ENCODE measurements around the gene PAK1.

PAK1 gene

DNA sequence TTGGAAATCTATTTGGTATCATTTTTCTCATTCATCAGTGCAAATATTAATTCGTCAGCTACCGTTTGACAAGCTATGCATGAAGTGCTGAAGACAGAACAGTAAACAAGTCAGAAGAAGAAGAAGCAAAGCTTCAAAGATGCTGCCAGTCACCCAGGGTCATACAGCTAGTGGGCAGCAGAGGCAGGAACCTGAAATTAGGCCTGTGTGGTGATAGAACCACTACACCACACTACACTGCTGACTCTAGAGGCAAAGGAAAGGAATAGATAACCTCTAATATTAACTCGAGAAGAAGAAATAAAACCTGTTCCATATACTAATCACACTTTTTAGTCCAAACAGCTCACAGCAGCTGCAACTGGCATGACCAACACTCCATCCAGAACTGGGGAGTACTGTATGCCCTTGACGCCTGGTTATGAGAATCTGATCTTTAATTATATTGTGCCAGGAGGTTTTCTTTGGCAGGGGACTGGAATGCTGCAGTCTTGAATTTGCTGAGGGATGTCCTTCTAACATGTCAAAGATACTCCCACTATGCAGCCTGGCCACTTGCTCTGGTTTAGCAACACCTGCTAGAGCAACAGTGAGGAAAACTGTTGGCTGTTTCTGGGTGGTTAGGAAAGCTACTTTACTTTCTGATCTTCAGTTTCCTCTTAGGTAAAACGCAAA, 73.0 kb downstream of the PAK1 start:
- Mint-ChIP-seq H3K27ac (peak overlapping the region; percentile 70), H3K4me1 (peaks cover 40% of the 10 kb centered on the region), H3K27me3 (ENCODE audit: low read depth, poor library complexity) (peaks cover 3% of the 10 kb centered on the region), H3K4me3 (no peak overlapping the region), H3K36me3 (ENCODE audit: low read depth) (peaks cover 8% of the 10 kb centered on the region), H3K9me3 (no peaks in the 10 kb centered on the region)
- TF ChIP-seq CTCF (IDR thresholded peaks at IDR 0.05), result no peak
- no peak for DNase-seq

GRCh38 chr11:77400271-77400670, 73.6 kb downstream of the PAK1 start:
- Mint-ChIP-seq H3K9me3 (no peaks in the 10 kb centered on the region), H3K27me3 (ENCODE audit: low read depth, poor library complexity) (peaks cover 3% of the 10 kb centered on the region), H3K27ac (peak overlapping the region; percentile 53), H3K4me1 (peaks cover 40% of the 10 kb centered on the region), H3K36me3 (ENCODE audit: low read depth) (peaks cover 8% of the 10 kb centered on the region), H3K4me3 (no peak overlapping the region)
- DNase-seq, result no peak
- TF ChIP-seq CTCF (IDR thresholded peaks at IDR 0.05), result no peak

DNA sequence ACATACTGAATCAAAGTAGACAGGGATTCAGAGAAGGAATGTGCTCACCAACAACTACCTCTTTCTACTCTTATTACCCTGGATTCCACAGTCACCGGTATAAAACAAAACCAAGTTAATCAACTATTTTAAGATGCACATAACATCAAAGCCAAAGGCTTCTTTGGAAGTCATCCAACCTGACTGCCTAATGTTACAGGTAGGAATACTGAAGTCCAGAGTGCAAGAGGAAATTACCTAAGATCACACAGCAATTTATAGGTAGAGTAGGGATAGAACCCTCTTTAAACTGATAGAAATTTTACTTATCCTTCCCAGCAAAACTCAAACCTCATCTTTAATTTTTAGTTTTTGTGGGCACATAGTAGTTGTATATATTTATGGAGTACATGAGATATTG, 76.3 kb downstream of the PAK1 start:
- no peak for TF ChIP-seq CTCF (IDR thresholded peaks at IDR 0.05)
- DNase-seq, result no peak
- H3K4me1 Mint-ChIP-seq, result peaks cover 27% of the 10 kb centered on the region
- H3K27ac Mint-ChIP-seq, result no peak overlapping the region
- H3K36me3 Mint-ChIP-seq (ENCODE audit: low read depth), result peaks cover 8% of the 10 kb centered on the region
- H3K9me3 Mint-ChIP-seq, result no peaks in the 10 kb centered on the region
- H3K27me3 Mint-ChIP-seq (ENCODE audit: low read depth, poor library complexity), result no peaks in the 10 kb centered on the region
- H3K4me3 Mint-ChIP-seq, result no peak overlapping the region

DNA sequence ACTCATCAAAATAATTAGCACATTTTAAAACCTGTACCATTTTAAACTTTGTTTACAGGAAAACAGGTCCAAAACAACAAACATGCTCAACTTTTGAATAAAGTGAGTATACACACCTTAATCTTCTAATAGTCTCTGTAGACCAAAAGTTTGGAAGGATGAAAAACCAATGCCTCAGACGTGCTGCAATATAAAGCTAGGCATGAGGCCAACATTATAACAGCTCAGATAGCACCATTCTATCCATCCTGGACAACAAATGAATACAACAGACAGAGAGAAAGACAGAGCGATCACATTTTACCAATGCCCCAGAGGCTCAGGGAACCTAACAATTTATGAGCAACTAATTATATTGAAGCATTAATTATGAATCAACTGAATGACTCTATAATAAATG, 77.0 kb downstream of the PAK1 start:
- no peaks in the 10 kb centered on the region for H3K9me3 Mint-ChIP-seq
- DNase-seq, result no peak
- no peak for TF ChIP-seq CTCF (IDR thresholded peaks at IDR 0.05)
- H3K27ac Mint-ChIP-seq, result no peak overlapping the region
- peaks cover 20% of the 10 kb centered on the region for H3K4me1 Mint-ChIP-seq
- H3K4me3 Mint-ChIP-seq, result no peak overlapping the region
- no peaks in the 10 kb centered on the region for H3K27me3 Mint-ChIP-seq (ENCODE audit: low read depth, poor library complexity)
- peaks cover 12% of the 10 kb centered on the region for H3K36me3 Mint-ChIP-seq (ENCODE audit: low read depth)

- Mint-ChIP-seq H3K9me3 (no peaks in the 10 kb centered on the region), H3K27me3 (ENCODE audit: low read depth, poor library complexity) (no peaks in the 10 kb centered on the region), H3K27ac (no peak overlapping the region), H3K4me3 (no peak overlapping the region), H3K4me1 (peaks cover 14% of the 10 kb centered on the region), H3K36me3 (ENCODE audit: low read depth) (peaks cover 18% of the 10 kb centered on the region)
- no peak for DNase-seq
- TF ChIP-seq CTCF (IDR thresholded peaks at IDR 0.05), result no peak
Observed at GRCh38 chr11:77396305-77396704, 77.6 kb downstream of the PAK1 start.

DNA sequence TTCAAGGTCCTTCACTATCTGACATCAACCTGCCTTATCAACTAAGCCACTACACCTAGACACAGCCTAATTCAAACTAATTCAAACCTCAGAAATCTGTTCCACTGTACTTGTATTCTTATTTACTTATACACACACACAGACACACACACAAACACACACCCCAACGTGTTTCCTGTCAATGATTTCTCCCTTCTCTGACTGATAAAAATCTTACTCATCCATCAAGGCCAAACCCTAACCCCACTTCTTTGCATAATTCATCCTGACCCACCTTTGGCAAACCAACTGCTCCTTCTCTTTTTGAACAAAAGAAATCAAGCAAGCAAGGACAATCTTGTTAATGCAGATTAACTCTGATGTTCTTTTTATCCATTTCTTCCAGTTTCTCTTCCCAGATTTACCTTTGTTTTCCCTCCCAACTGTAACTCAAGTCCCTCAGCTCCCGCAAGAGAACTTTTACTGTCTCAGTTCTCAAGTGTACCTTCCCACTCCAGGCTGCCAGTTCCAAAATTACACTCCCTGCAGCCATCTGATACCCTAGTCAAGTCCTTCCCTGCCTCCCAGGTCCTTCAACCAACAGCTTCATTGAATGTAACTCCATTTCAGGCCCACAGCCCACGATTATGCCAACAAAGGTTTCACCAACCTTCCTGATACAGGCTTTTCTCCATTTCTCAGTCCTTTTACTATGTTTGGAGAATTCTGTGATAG, 78.3 kb downstream of the PAK1 start:
- Mint-ChIP-seq H3K27ac (no peak overlapping the region), H3K4me3 (no peak overlapping the region), H3K36me3 (ENCODE audit: low read depth) (peaks cover 24% of the 10 kb centered on the region), H3K9me3 (no peaks in the 10 kb centered on the region), H3K4me1 (peaks cover 7% of the 10 kb centered on the region), H3K27me3 (ENCODE audit: low read depth, poor library complexity) (no peaks in the 10 kb centered on the region)
- no peak for DNase-seq
- no peak for TF ChIP-seq CTCF (IDR thresholded peaks at IDR 0.05)
